ENCODE measurements around the gene MYO3B. TPM values are rescaled to one million over a fixed set of nuclear protein-coding genes. Genes with fewer than 3 reads are reported as not detected.

The MYO3B gene
- total RNA-seq, 4 donors from 2014 or later, result 0.06 TPM; not detected in 3

GRCh38 chr2:170165129-170165528, 12.8 kb upstream of the MYO3B start:
- no peak overlapping the region for H3K27ac ChIP-seq (replicated peaks in 1 of 4)
- intact Hi-C loops (cut with DNase I), result no loop called here
- H3K27me3 ChIP-seq, result peaks cover 0 to 5% (median 0%) of the 10 kb centered on the region in 4 donors
- WGBS, result 73% methylated on average over 2 of the region's 2 CpGs
- H3K9me3 ChIP-seq, result no peaks in the 10 kb centered on the region
- TF ChIP-seq POLR2AphosphoS5 (IDR thresholded peaks at IDR 0.05) (no peak), POLR2A (IDR thresholded peaks at IDR 0.05; ENCODE audit: low read depth) (no peak), EP300 (IDR thresholded peaks at IDR 0.05) (no peak), CTCF (IDR thresholded peaks at IDR 0.05) (no peak)
- no peak for DNase-seq (ENCODE audit: extremely low spot score)
- H3K36me3 ChIP-seq, result no peaks in the 10 kb centered on the region
- no peak overlapping the region for H3K4me3 ChIP-seq
- H3K4me1 ChIP-seq, result no peaks in the 10 kb centered on the region

GRCh38 chr2:170166735-170167134, 11.2 kb upstream of the MYO3B start:
- intact Hi-C loops (cut with DNase I), result no loop called here
- Histone ChIP-seq H3K9me3 (no peaks in the 10 kb centered on the region), H3K4me1 (no peaks in the 10 kb centered on the region), H3K4me3 (no peak overlapping the region), H3K27ac (replicated peaks in 1 of 4) (no peak overlapping the region), H3K27me3 (peaks cover 0 to 3% (median 0%) of the 10 kb centered on the region in 4 donors), H3K36me3 (no peaks in the 10 kb centered on the region)
- DNase-seq (ENCODE audit: extremely low spot score), result no peak
- WGBS, result 100% methylated on average over 1 of the region's 1 CpG
- TF ChIP-seq POLR2AphosphoS5 (IDR thresholded peaks at IDR 0.05), result no peak
- TF ChIP-seq CTCF (IDR thresholded peaks at IDR 0.05), result no peak
- no peak for TF ChIP-seq POLR2A (IDR thresholded peaks at IDR 0.05; ENCODE audit: low read depth)
- no peak for TF ChIP-seq EP300 (IDR thresholded peaks at IDR 0.05)

- intact Hi-C loops (cut with DNase I), result no loop called here
- no peak for DNase-seq (ENCODE audit: extremely low spot score)
- Histone ChIP-seq H3K27me3 (no peaks in the 10 kb centered on the region), H3K4me1 (no peaks in the 10 kb centered on the region), H3K4me3 (no peak overlapping the region), H3K27ac (replicated peaks in 1 of 4) (no peak overlapping the region), H3K9me3 (no peaks in the 10 kb centered on the region), H3K36me3 (no peaks in the 10 kb centered on the region)
- no peak for TF ChIP-seq POLR2A (IDR thresholded peaks at IDR 0.05; ENCODE audit: low read depth)
- TF ChIP-seq CTCF (IDR thresholded peaks at IDR 0.05), result no peak
- no peak for TF ChIP-seq EP300 (IDR thresholded peaks at IDR 0.05)
- no peak for TF ChIP-seq POLR2AphosphoS5 (IDR thresholded peaks at IDR 0.05)
- 53% methylated on average over 5 of the region's 5 CpGs for WGBS
These were observed 7.5 kb upstream of the MYO3B start for GRCh38 chr2:170170281-170171040.

- H3K27ac ChIP-seq (replicated peaks in 1 of 4), result no peak overlapping the region
- H3K36me3 ChIP-seq, result no peaks in the 10 kb centered on the region
- H3K4me1 ChIP-seq, result no peaks in the 10 kb centered on the region
- DNase-seq (ENCODE audit: extremely low spot score), result no peak
- 79% methylated on average over 6 of the region's 6 CpGs for WGBS
- no peaks in the 10 kb centered on the region for H3K27me3 ChIP-seq
- intact Hi-C loops (cut with DNase I), result no loop called here
- H3K9me3 ChIP-seq, result no peaks in the 10 kb centered on the region
- no peak for TF ChIP-seq CTCF (IDR thresholded peaks at IDR 0.05)
- TF ChIP-seq POLR2AphosphoS5 (IDR thresholded peaks at IDR 0.05), result no peak
- TF ChIP-seq POLR2A (IDR thresholded peaks at IDR 0.05; ENCODE audit: low read depth), result no peak
- TF ChIP-seq EP300 (IDR thresholded peaks at IDR 0.05), result no peak
- no peak overlapping the region for H3K4me3 ChIP-seq
These were observed 1.7 kb upstream of the MYO3B start for GRCh38 chr2:170176212-170176611.

Measured in esophagus muscularis mucosa (tissue), 4 donors.